K562 (cell line): ENCODE data around the gene MMP20. TPM values are rescaled to one million over a fixed set of nuclear protein-coding genes. Genes with fewer than 3 reads are reported as not detected.
A peak's percentile ranks its signal among the peaks of the same experiment; 100 is the strongest.

Experiments
- CCNT2 ChIP-seq: IDR thresholded peaks from 2 replicates; pipeline ENCODE4 v1.6.1; 2011; ENCODE audit warnings: borderline replicate concordance, low read depth, mild to moderate bottlenecking, moderate library complexity, mixed read lengths, low read length; ENCODE audit not compliant: insufficient read length; ENCODE audit errors: extremely low read depth
- CLOCK ChIP-seq: fragments of 250-450 bp; sonication (Bioruptor Pico); IDR thresholded peaks from 2 replicates; pipeline ENCODE4 v1.4.0; 2020; ENCODE audit warnings: mild to moderate bottlenecking, moderate library complexity, borderline replicate concordance
- E2F5 ChIP-seq: sonication (generic); formaldehyde crosslinking; IDR thresholded peaks from 2 replicates; pipeline ENCODE4 v1.8.0; 2022; ENCODE audit warnings: mild to moderate bottlenecking, missing genetic modification reagents
- FOSL1 ChIP-seq: fragments of 200-800 bp; sonication (Bioruptor generic); conservative IDR thresholded peaks from 2 replicates; pipeline ENCODE4 v1.6.1; 2016; ENCODE audit warnings: missing genetic modification characterization, missing compliant biosample characterization
- FOXP4 ChIP-seq: sonication (generic); formaldehyde crosslinking; IDR thresholded peaks from 2 replicates; pipeline ENCODE4 v1.8.0; 2022; ENCODE audit warnings: mild to moderate bottlenecking, missing genetic modification reagents, borderline replicate concordance
- GABPB1 ChIP-seq: sonication (generic); formaldehyde crosslinking; IDR thresholded peaks from 2 replicates; pipeline ENCODE4 v1.8.0; 2022; ENCODE audit warnings: mild to moderate bottlenecking, missing genetic modification reagents
- NRF1 ChIP-seq, 2 experiments: fragments of 450-650 bp; IDR thresholded peaks in 1 of 2; conservative IDR thresholded peaks in 1 of 2; 2 replicates each; pipeline ENCODE4 v1.6.1; 2014; ENCODE audit warnings: mild to moderate bottlenecking in 2 of 2
- USF1 ChIP-seq: sonication (generic); formaldehyde crosslinking; IDR thresholded peaks from 2 replicates; pipeline ENCODE4 v1.9.0; 2022; ENCODE audit warnings: mild to moderate bottlenecking, missing genetic modification reagents
- ZKSCAN3 ChIP-seq: fragments of 250-450 bp; sonication (Bioruptor Pico); IDR thresholded peaks from 2 replicates; pipeline ENCODE4 v1.4.0; 2020
- ZNF431 ChIP-seq: sonication (generic); formaldehyde crosslinking; IDR thresholded peaks from 2 replicates; pipeline ENCODE4 v1.8.0; 2022; ENCODE audit warnings: mild to moderate bottlenecking, missing genetic modification reagents
- ZNF668 ChIP-seq: fragments of 250-450 bp; sonication (Bioruptor Pico); IDR thresholded peaks from 2 replicates; pipeline ENCODE4 v1.8.0; 2022; ENCODE audit warnings: mild to moderate bottlenecking, inconsistent platforms
- ZNF79 ChIP-seq: fragments of 250-450 bp; sonication (Bioruptor Pico); IDR thresholded peaks from 2 replicates; pipeline ENCODE4 v1.4.0; 2020; ENCODE audit warnings: low read depth, mild to moderate bottlenecking, moderate library complexity
- polyA plus RNA-seq, 8 experiments: library from polyadenylated mRNA; depleted of rRNA in 4 of 8; stranded (reverse) in 5 of 8; unstranded in 3 of 8; fragments of >200 nt; fragmentation: Nextera tagmentation in 2 of 8; fragmentation: Illumina TruSeq in 1 of 8; extraction: Ambion mirVana in 2 of 8; extraction: Trizol in 1 of 8; gene quantifications; 2 replicates each; pipeline versions ENCODE4 v1.2.1 to v1.2.3, GENCODE V29; 2011 to 2014; ENCODE audit warnings: inconsistent platforms in 1 of 8, missing spikeins in 1 of 8
- total RNA-seq, 7 experiments: library from RNA; depleted of rRNA in 6 of 7; stranded (reverse); fragments of >200 nt in 6 of 7; fragmentation: Illumina TruSeq in 2 of 7; extraction: Trizol in 2 of 7; gene quantifications; 2 replicates each; pipeline versions ENCODE4 v1.2.1 to v1.2.3, GENCODE V29; 2011 to 2021; ENCODE audit warnings: low replicate concordance in 1 of 7
- TF ChIP-seq, protein P1 (sequence below): fragments of 450-650 bp; formaldehyde crosslinking; IDR thresholded peaks from 2 replicates; pipeline ENCODE4 v1.4.0; 2020; ENCODE audit warnings: mild to moderate bottlenecking, moderate library complexity
- TF ChIP-seq, protein P2 (sequence below): fragments of 450-650 bp; conservative IDR thresholded peaks from 2 replicates; pipeline ENCODE4 v1.6.1; 2016; ENCODE audit warnings: missing genetic modification characterization, low read depth, mild to moderate bottlenecking, missing compliant biosample characterization, moderate library complexity
- TF ChIP-seq, protein P3 (sequence below): sonication (generic); formaldehyde crosslinking; IDR thresholded peaks from 2 replicates; pipeline ENCODE4 v1.8.0; 2022; ENCODE audit warnings: mild to moderate bottlenecking, missing genetic modification reagents

MMP20 gene
- total and polyA plus RNA-seq, 9 of the 15 experiments (the other 6 are each of a cell fraction or from before 2014, with no cell fraction given): not detected

- TF ChIP-seq, protein P1, sequence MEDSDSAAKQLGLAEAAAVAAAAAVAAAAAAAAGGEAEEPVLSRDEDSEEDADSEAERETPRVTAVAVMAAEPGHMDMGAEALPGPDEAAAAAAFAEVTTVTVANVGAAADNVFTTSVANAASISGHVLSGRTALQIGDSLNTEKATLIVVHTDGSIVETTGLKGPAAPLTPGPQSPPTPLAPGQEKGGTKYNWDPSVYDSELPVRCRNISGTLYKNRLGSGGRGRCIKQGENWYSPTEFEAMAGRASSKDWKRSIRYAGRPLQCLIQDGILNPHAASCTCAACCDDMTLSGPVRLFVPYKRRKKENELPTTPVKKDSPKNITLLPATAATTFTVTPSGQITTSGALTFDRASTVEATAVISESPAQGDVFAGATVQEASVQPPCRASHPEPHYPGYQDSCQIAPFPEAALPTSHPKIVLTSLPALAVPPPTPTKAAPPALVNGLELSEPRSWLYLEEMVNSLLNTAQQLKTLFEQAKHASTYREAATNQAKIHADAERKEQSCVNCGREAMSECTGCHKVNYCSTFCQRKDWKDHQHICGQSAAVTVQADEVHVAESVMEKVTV (CRISPR knock-in tag): no peak
- TF ChIP-seq E2F5 (peak; percentile 95; the same call in 1 of the 2 replicates), ZKSCAN3 (CRISPR knock-in tag) (no peak), CLOCK (peak; percentile 86), GABPB1 (peak; percentile 21; the same call in 1 of the 2 replicates), CCNT2 (no peak), FOSL1 (tag) (peak; percentile 50; the same call in 1 of the 2 replicates), FOXP4 (peak; percentile 99), USF1 (CRISPR knock-in tag) (peak; percentile 97), ZNF431 (CRISPR knock-in tag) (peak; percentile 91), ZNF668 (CRISPR knock-in tag) (no peak), NRF1 (conservative IDR thresholded peaks at IDR 0.05 in 1 of 2, IDR thresholded peaks at IDR 0.05 in 1 of 2) (no peak), ZNF79 (CRISPR knock-in tag) (no peak)
- TF ChIP-seq, protein P2, sequence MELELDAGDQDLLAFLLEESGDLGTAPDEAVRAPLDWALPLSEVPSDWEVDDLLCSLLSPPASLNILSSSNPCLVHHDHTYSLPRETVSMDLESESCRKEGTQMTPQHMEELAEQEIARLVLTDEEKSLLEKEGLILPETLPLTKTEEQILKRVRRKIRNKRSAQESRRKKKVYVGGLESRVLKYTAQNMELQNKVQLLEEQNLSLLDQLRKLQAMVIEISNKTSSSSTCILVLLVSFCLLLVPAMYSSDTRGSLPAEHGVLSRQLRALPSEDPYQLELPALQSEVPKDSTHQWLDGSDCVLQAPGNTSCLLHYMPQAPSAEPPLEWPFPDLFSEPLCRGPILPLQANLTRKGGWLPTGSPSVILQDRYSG (tag): no peak
- TF ChIP-seq, protein P3, sequence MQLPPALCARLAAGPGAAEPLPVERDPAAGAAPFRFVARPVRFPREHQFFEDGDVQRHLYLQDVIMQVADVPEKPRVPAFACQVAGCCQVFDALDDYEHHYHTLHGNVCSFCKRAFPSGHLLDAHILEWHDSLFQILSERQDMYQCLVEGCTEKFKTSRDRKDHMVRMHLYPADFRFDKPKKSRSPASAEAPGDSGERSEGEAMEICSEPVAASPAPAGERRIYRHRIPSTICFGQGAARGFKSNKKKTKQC (CRISPR knock-in tag): peak; percentile 98
These were observed 28.7 kb upstream of the MMP20 start (continued) for GRCh38 chr11:102653744-102654291.
